K562 (cell line): ENCODE results near the gene GPR149. TPM values are rescaled to one million over a fixed set of nuclear protein-coding genes. Genes with fewer than 3 reads are reported as not detected.

Experiments used
- ARID1B ChIP-seq: fragments of 450-650 bp; IDR thresholded peaks from 2 replicates; pipeline ENCODE4 v1.6.1; 2016; ENCODE audit warnings: antibody characterized with exemption, mild to moderate bottlenecking, inconsistent platforms
- ZNF707 ChIP-seq: fragments of 250-450 bp; sonication (Bioruptor Pico); conservative IDR thresholded peaks from 2 replicates; pipeline ENCODE4 v1.8.0; 2022; ENCODE audit warnings: inconsistent platforms, mild to moderate bottlenecking, moderate library complexity
- polyA plus RNA-seq, 8 experiments: library from polyadenylated mRNA; depleted of rRNA in 4 of 8; stranded (reverse) in 5 of 8; unstranded in 3 of 8; fragments of >200 nt; fragmentation: Nextera tagmentation in 2 of 8; fragmentation: Illumina TruSeq in 1 of 8; extraction: Ambion mirVana in 2 of 8; extraction: Trizol in 1 of 8; gene quantifications; 2 replicates each; pipeline versions ENCODE4 v1.2.1 to v1.2.3, GENCODE V29; 2011 to 2014; ENCODE audit warnings: inconsistent platforms in 1 of 8, missing spikeins in 1 of 8
- total RNA-seq, 7 experiments: library from RNA; depleted of rRNA in 6 of 7; stranded (reverse); fragments of >200 nt in 6 of 7; fragmentation: Illumina TruSeq in 2 of 7; extraction: Trizol in 2 of 7; gene quantifications; 2 replicates each; pipeline versions ENCODE4 v1.2.1 to v1.2.3, GENCODE V29; 2011 to 2021; ENCODE audit warnings: low replicate concordance in 1 of 7
- TF ChIP-seq, protein P1 (sequence below): fragments of 200-600 bp; sonication (generic); IDR thresholded peaks from one replicate; pipeline ENCODE4 v1.6.1; 2012; ENCODE audit warnings: mild to moderate bottlenecking, low read depth, low read length, inconsistent platforms

The GPR149 gene
- total and polyA plus RNA-seq, 9 of the 15 experiments (the other 6 are each of a cell fraction or from before 2014, with no cell fraction given), result not detected

- TF ChIP-seq, protein P1, sequence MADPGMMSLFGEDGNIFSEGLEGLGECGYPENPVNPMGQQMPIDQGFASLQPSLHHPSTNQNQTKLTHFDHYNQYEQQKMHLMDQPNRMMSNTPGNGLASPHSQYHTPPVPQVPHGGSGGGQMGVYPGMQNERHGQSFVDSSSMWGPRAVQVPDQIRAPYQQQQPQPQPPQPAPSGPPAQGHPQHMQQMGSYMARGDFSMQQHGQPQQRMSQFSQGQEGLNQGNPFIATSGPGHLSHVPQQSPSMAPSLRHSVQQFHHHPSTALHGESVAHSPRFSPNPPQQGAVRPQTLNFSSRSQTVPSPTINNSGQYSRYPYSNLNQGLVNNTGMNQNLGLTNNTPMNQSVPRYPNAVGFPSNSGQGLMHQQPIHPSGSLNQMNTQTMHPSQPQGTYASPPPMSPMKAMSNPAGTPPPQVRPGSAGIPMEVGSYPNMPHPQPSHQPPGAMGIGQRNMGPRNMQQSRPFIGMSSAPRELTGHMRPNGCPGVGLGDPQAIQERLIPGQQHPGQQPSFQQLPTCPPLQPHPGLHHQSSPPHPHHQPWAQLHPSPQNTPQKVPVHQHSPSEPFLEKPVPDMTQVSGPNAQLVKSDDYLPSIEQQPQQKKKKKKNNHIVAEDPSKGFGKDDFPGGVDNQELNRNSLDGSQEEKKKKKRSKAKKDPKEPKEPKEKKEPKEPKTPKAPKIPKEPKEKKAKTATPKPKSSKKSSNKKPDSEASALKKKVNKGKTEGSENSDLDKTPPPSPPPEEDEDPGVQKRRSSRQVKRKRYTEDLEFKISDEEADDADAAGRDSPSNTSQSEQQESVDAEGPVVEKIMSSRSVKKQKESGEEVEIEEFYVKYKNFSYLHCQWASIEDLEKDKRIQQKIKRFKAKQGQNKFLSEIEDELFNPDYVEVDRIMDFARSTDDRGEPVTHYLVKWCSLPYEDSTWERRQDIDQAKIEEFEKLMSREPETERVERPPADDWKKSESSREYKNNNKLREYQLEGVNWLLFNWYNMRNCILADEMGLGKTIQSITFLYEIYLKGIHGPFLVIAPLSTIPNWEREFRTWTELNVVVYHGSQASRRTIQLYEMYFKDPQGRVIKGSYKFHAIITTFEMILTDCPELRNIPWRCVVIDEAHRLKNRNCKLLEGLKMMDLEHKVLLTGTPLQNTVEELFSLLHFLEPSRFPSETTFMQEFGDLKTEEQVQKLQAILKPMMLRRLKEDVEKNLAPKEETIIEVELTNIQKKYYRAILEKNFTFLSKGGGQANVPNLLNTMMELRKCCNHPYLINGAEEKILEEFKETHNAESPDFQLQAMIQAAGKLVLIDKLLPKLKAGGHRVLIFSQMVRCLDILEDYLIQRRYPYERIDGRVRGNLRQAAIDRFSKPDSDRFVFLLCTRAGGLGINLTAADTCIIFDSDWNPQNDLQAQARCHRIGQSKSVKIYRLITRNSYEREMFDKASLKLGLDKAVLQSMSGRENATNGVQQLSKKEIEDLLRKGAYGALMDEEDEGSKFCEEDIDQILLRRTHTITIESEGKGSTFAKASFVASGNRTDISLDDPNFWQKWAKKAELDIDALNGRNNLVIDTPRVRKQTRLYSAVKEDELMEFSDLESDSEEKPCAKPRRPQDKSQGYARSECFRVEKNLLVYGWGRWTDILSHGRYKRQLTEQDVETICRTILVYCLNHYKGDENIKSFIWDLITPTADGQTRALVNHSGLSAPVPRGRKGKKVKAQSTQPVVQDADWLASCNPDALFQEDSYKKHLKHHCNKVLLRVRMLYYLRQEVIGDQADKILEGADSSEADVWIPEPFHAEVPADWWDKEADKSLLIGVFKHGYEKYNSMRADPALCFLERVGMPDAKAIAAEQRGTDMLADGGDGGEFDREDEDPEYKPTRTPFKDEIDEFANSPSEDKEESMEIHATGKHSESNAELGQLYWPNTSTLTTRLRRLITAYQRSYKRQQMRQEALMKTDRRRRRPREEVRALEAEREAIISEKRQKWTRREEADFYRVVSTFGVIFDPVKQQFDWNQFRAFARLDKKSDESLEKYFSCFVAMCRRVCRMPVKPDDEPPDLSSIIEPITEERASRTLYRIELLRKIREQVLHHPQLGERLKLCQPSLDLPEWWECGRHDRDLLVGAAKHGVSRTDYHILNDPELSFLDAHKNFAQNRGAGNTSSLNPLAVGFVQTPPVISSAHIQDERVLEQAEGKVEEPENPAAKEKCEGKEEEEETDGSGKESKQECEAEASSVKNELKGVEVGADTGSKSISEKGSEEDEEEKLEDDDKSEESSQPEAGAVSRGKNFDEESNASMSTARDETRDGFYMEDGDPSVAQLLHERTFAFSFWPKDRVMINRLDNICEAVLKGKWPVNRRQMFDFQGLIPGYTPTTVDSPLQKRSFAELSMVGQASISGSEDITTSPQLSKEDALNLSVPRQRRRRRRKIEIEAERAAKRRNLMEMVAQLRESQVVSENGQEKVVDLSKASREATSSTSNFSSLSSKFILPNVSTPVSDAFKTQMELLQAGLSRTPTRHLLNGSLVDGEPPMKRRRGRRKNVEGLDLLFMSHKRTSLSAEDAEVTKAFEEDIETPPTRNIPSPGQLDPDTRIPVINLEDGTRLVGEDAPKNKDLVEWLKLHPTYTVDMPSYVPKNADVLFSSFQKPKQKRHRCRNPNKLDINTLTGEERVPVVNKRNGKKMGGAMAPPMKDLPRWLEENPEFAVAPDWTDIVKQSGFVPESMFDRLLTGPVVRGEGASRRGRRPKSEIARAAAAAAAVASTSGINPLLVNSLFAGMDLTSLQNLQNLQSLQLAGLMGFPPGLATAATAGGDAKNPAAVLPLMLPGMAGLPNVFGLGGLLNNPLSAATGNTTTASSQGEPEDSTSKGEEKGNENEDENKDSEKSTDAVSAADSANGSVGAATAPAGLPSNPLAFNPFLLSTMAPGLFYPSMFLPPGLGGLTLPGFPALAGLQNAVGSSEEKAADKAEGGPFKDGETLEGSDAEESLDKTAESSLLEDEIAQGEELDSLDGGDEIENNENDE, result no peak
- TF ChIP-seq ARID1B (no peak), ZNF707 (CRISPR knock-in tag) (no peak)
Observed at GRCh38 chr3:154301561-154301960, 128.4 kb downstream of the GPR149 start (continued).
